ENCODE measurements around the gene PGAM5. TPM values are rescaled to one million over a fixed set of nuclear protein-coding genes. Genes with fewer than 3 reads are reported as not detected.

PGAM5 gene
- total and polyA plus RNA-seq, 2 experiments from 2014 or later = 10.2 to 28.7 TPM

GRCh38 chr12:132761921-132762583 lies 51.4 kb downstream of the PGAM5 start:
- Histone ChIP-seq H2AFZ (peak overlapping the region; percentile 85), H3K9me2 (ENCODE audit: insufficient read depth) (no peaks in the 10 kb centered on the region), H3K36me3 (ENCODE audit: low read depth) (no peaks in the 10 kb centered on the region), H3K79me2 (ENCODE audit: insufficient read depth) (peaks cover 63% of the 10 kb centered on the region), H3K4me1 (ENCODE audit: insufficient read depth) (peaks cover 14% of the 10 kb centered on the region), H4K20me1 (ENCODE audit: insufficient read depth) (0 out of 2 replicates have a peak, but pooled peaks cover 11% of the 10 kb centered on the region), H3F3A (ENCODE audit: insufficient read depth) (peaks cover 38% of the 10 kb centered on the region), H3K9ac (peak overlapping the region; percentile 91), H3K9me3 (ENCODE audit: low read depth) (no peaks in the 10 kb centered on the region), H3K27ac (peak overlapping the region; percentile 95), H3K4me2 (ENCODE audit: unreplicated experiment) (peak overlapping the region; percentile 89), H3K27me3 (replicated peaks; ENCODE audit: insufficient read depth) (no peaks in the 10 kb centered on the region), H3K4me3 (peak overlapping the region; percentile 84)
- WGBS, 2 experiments (ENCODE audit: low coverage in 1 of 2, low lambda C conversion rate in 2 of 2, missing lambda C conversion rate in 2 of 2) = 1 to 2% methylated on average over 48 to 55 of the region's 89 CpGs
- DNase-seq = peak; percentile 98
- TF ChIP-seq EZH2phosphoT487 (IDR thresholded peaks at IDR 0.05; ENCODE audit: insufficient read depth, low read depth) = no peak
- no peak for TF ChIP-seq EZH2 (IDR thresholded peaks at IDR 0.05; ENCODE audit: insufficient read depth, poor library complexity, severe bottlenecking)
- in situ Hi-C loops (cut with MboI) = no loop called here

GRCh38 chr12:132764231-132764630 lies 53.6 kb downstream of the PGAM5 start:
- Histone ChIP-seq H3K4me1 (ENCODE audit: insufficient read depth) (peaks cover 30% of the 10 kb centered on the region), H3K9me2 (ENCODE audit: insufficient read depth) (no peaks in the 10 kb centered on the region), H2AFZ (no peak overlapping the region), H3K9ac (no peak overlapping the region), H3K9me3 (ENCODE audit: low read depth) (no peaks in the 10 kb centered on the region), H3K27ac (no peak overlapping the region), H3K4me3 (no peak overlapping the region), H3K79me2 (ENCODE audit: insufficient read depth) (peaks cover 46% of the 10 kb centered on the region), H4K20me1 (ENCODE audit: insufficient read depth) (0 out of 2 replicates have a peak, but pooled peaks cover 4% of the 10 kb centered on the region), H3F3A (ENCODE audit: insufficient read depth) (peaks cover 49% of the 10 kb centered on the region), H3K4me2 (ENCODE audit: unreplicated experiment) (no peak overlapping the region), H3K36me3 (ENCODE audit: low read depth) (peaks cover 4% of the 10 kb centered on the region; the same call in 1 of the 2 replicates), H3K27me3 (replicated peaks; ENCODE audit: insufficient read depth) (no peaks in the 10 kb centered on the region)
- in situ Hi-C loops (cut with MboI) = no loop called here
- TF ChIP-seq EZH2phosphoT487 (IDR thresholded peaks at IDR 0.05; ENCODE audit: insufficient read depth, low read depth) = no peak
- no peak for TF ChIP-seq EZH2 (IDR thresholded peaks at IDR 0.05; ENCODE audit: insufficient read depth, poor library complexity, severe bottlenecking)
- 95 to 96% methylated on average over 20 of the region's 20 CpGs for WGBS, 2 experiments (ENCODE audit: low coverage in 1 of 2, low lambda C conversion rate in 2 of 2, missing lambda C conversion rate in 2 of 2)
- no peak for DNase-seq

- no peak overlapping the region for H3K4me2 ChIP-seq (ENCODE audit: unreplicated experiment)
- peaks cover 25% of the 10 kb centered on the region for H3K4me1 ChIP-seq (ENCODE audit: insufficient read depth)
- H3K36me3 ChIP-seq (ENCODE audit: low read depth) = peaks cover 11% of the 10 kb centered on the region; the same call in 1 of the 2 replicates
- H3K27ac ChIP-seq = no peak overlapping the region
- 0 out of 2 replicates have a peak, but pooled peaks cover under 1% of the 10 kb centered on the region for H4K20me1 ChIP-seq (ENCODE audit: insufficient read depth)
- H2AFZ ChIP-seq = no peak overlapping the region
- DNase-seq = no peak
- no peak overlapping the region for H3K9ac ChIP-seq
- no peak overlapping the region for H3K4me3 ChIP-seq
- 88 to 89% methylated on average over 11 of the region's 11 CpGs for WGBS, 2 experiments (ENCODE audit: low coverage in 1 of 2, low lambda C conversion rate in 2 of 2, missing lambda C conversion rate in 2 of 2)
- H3K9me3 ChIP-seq (ENCODE audit: low read depth) = no peaks in the 10 kb centered on the region
- H3F3A ChIP-seq (ENCODE audit: insufficient read depth) = peaks cover 50% of the 10 kb centered on the region
- TF ChIP-seq EZH2 (IDR thresholded peaks at IDR 0.05; ENCODE audit: insufficient read depth, poor library complexity, severe bottlenecking) (no peak), EZH2phosphoT487 (IDR thresholded peaks at IDR 0.05; ENCODE audit: insufficient read depth, low read depth) (no peak)
- in situ Hi-C loops (cut with MboI) = no loop called here
- no peaks in the 10 kb centered on the region for H3K27me3 ChIP-seq (replicated peaks; ENCODE audit: insufficient read depth)
- H3K79me2 ChIP-seq (ENCODE audit: insufficient read depth) = peaks cover 34% of the 10 kb centered on the region
- no peaks in the 10 kb centered on the region for H3K9me2 ChIP-seq (ENCODE audit: insufficient read depth)
Measured at GRCh38 chr12:132765361-132765760, 54.7 kb downstream of the PGAM5 start.

GRCh38 chr12:132766380-132767085 lies 55.9 kb downstream of the PGAM5 start:
- Histone ChIP-seq H3K4me3 (no peak overlapping the region), H3K36me3 (ENCODE audit: low read depth) (peaks cover 21% of the 10 kb centered on the region; the same call in 1 of the 2 replicates), H3K9me2 (ENCODE audit: insufficient read depth) (no peaks in the 10 kb centered on the region), H2AFZ (no peak overlapping the region), H3K27me3 (replicated peaks; ENCODE audit: insufficient read depth) (no peaks in the 10 kb centered on the region), H3K9ac (peak overlapping the region; percentile 15; the same call in 1 of the 2 replicates), H3K79me2 (ENCODE audit: insufficient read depth) (peaks cover 28% of the 10 kb centered on the region), H4K20me1 (ENCODE audit: insufficient read depth) (no peaks in the 10 kb centered on the region), H3K4me2 (ENCODE audit: unreplicated experiment) (peak overlapping the region; percentile 14), H3K4me1 (ENCODE audit: insufficient read depth) (peaks cover 25% of the 10 kb centered on the region), H3K27ac (peak overlapping the region; percentile 58), H3F3A (ENCODE audit: insufficient read depth) (peaks cover 53% of the 10 kb centered on the region), H3K9me3 (ENCODE audit: low read depth) (no peaks in the 10 kb centered on the region)
- TF ChIP-seq EZH2phosphoT487 (IDR thresholded peaks at IDR 0.05; ENCODE audit: insufficient read depth, low read depth) = no peak
- TF ChIP-seq EZH2 (IDR thresholded peaks at IDR 0.05; ENCODE audit: insufficient read depth, poor library complexity, severe bottlenecking) = no peak
- WGBS, 2 experiments (ENCODE audit: low coverage in 1 of 2, low lambda C conversion rate in 2 of 2, missing lambda C conversion rate in 2 of 2) = 35 to 42% methylated on average over 26 to 27 of the region's 27 CpGs
- DNase-seq = peak; percentile 37
- in situ Hi-C loops (cut with MboI) = no loop called here
